GM18502 (cell line): ENCODE data around the gene SLC4A1AP.

Experiments
- ATAC-seq: cut with Tn5 transposase; IDR thresholded peaks from one replicate; pipeline ENCODE4 v1.9.1; 2021; ENCODE audit warnings: mild to moderate bottlenecking; ENCODE audit not compliant: unreplicated experiment, poor library complexity

The SLC4A1AP gene

DNA sequence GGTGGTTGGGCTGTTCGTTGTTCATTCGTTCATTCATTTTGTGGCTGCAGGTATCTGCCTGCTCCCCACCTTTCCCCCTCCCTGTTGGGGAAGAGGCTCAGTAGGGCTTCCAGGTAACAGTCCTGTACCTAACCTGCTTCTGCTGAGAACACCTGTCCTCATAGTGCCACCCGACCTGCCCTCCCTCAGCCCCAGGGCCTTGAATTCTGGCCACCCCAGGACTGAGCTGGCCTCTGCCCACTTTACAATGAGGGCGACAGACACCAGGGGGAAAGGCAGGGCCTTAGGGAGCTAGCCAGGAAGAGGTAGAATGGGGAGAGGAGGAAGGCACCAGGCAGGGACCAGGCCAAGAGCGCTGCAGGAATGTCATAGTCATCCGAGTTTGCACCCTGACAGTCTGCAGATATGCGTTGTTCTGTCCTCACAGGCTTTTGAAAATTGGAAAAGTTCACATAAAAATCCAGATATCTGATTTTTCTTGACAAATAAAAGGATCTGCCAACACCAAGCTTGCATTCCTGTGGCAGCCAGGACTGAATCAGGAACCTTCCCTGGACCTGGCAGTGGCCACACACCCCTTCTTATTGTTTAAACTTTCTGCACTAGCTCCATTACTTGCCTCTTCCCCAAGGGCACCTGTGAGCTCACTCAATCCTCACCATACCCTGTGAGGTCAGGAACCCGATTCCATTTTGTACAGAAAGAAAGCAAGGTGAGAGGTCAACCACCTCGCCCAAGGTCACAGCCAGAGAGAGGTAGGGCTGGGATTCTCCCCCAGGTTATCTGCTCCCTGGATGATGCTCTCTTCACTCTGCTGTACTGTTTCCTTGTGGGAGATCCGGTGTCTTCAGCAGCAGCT lies 72.6 kb downstream of the SLC4A1AP start:
- ATAC-seq = no peak

DNA sequence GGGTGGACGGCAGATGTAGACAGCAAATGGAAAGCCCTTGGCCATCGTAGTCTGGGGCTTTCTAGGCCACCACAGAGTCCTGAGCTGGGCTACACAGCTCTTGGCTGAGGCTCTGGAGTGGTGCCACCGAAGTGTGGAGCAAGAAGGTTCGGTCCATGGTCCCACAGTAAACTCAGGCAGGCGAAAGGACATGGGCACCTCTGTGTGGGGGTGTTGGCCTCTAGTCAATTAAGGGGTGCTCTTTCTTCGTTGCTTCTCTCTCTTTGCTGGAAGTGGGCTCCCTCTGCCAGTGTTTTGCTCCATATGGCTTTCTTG lies 73.2 kb downstream of the SLC4A1AP start:
- ATAC-seq = no peak

DNA sequence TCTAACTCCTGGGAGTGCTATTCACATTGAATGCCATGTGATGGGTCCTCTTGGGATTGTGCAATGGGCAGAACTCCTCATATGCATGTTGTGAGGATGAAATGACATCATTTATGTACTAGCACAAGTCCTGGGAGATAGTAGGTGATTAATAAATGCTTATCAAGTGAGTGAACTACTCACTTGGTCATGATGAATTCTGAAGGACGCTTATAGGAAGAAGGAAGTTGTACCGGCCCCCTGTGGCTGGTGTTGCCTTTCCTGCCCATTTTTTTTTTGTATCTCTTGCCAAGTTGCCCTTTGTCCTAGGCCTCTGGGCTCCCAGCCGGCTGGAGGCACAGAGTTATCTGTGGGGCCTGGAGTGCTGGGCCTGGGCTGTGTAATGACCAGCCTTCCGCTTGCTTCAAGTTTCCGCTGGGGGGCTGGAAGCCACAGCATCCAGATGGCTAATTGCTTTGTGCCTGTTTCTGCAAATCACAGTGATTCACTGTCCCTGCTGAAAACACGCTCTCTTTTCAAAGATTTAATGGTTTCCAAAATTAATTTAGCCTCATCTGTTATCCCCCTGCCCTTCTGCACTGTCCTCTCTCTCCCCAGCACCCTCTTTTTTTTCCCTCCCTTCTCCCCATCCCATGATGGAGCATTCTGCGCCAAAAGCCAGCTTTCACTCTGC lies 74.1 kb downstream of the SLC4A1AP start:
- ATAC-seq = no peak

DNA sequence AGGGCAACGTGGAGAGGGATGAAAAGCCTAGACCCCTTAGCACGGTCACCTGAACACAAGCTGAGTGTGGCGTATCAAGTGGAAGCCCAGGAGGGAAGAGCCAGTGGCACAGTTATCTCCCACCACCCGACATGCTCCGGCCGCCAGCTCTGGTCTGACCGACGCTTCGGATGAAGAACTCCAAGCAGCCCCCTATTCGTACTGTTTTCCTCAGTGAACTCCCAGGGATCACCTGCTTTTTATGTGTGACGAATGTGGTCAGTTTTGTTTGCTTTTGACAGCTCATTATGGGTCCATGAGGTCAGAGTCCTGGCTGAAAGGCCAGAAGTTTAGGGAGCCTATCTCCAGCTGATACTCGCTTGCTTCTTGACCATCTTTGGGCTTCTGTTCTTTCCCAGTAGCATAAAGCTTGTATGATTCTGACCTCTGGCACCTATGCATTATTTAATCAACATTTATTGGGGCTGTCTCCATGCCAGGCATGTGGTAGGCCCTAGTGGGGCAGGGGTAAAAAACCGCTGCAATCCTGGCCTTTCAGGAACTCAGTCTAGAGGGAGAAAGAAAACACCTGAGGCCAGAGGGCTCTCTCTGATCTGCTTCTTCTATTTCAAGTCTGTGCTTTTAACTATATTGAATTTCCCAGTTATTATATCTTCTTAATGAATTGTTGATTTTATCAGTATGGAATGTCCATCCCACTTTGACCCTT lies 74.8 kb downstream of the SLC4A1AP start:
- ATAC-seq = no peak

DNA sequence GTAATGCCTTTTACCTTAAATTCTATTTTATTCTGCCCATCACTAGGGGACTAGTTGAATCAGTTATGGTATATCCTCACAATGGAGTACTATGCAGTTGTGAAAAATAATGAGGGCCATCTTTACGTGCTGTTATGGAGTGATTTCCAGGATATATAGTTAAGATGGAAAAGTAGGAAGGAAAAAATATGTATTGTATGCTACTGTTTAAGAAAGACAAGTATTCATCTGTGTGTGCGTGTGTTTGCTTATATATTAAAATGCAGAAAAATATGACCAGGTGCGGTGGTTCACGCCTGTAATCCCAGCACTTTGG lies 75.3 kb downstream of the SLC4A1AP start:
- no peak for ATAC-seq

DNA sequence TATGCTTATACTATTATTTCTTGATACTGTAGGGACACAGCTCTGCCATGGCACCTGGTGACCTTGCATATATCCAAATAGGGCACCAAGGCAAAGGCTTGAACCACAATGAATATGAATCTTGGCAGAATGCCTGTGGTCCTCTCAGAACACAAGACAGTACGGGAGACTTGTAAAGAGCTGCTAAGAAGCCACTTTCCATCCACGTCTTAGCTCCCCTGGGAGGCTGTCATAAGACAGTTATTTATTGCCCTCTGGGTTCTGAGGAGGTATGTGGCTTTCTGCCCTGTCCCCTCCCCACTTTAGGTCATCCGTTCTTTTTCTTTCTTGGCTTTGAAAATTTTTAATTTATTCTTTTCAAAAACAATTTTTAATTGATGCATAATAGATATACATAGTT lies 78.0 kb downstream of the SLC4A1AP start:
- ATAC-seq = no peak

DNA sequence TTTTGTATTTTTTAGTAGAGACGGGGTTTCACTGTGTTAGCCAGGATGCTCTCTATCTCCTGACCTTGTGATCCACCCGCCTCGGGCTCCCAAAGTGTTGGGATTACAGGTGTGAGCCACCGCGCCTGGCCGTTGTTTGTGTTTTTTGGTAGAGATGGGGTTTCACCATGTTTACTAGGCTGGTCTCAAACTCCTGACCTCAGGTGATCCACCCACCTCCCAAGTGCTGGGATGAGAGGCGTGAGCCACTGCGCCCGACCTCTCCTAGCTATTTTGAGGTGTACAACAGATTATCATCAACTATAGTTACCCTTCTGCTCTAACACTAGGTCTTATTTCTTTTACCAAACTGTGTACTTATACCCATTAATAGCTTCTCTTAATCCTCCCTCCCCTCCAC lies 78.9 kb downstream of the SLC4A1AP start:
- ATAC-seq = no peak
